ENCODE results near the gene LRCH4.

DNA sequence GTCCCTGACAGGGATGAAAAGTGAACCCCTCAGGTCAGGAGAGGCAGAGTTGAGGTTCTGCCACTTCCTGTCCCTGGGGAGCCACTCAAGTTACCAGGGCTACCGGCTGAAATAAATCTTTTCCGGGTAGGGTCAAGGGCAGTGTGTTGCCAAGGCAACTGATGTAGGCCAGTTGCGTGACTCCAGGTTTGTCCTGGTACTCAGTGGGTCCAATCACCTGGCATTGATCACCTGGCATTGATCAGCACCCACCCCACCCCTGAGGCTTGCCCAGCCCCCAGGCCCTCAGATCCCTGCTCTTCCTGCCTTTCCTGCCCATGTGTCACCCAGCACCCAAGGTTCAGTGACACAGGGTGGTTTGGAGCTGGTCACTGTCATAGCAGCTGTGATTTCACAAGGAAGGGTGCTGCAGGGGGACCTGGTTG lies 18.2 kb downstream of the LRCH4 start:
- TF ChIP-seq, protein P1, sequence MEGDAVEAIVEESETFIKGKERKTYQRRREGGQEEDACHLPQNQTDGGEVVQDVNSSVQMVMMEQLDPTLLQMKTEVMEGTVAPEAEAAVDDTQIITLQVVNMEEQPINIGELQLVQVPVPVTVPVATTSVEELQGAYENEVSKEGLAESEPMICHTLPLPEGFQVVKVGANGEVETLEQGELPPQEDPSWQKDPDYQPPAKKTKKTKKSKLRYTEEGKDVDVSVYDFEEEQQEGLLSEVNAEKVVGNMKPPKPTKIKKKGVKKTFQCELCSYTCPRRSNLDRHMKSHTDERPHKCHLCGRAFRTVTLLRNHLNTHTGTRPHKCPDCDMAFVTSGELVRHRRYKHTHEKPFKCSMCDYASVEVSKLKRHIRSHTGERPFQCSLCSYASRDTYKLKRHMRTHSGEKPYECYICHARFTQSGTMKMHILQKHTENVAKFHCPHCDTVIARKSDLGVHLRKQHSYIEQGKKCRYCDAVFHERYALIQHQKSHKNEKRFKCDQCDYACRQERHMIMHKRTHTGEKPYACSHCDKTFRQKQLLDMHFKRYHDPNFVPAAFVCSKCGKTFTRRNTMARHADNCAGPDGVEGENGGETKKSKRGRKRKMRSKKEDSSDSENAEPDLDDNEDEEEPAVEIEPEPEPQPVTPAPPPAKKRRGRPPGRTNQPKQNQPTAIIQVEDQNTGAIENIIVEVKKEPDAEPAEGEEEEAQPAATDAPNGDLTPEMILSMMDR (optimal IDR thresholded peaks at IDR 0.05 in 1 of 3, IDR thresholded peaks at IDR 0.05 in 1 of 3, conservative IDR thresholded peaks at IDR 0.05 in 1 of 3; ENCODE audit: extremely low read depth in 1 of 3, insufficient read depth in 2 of 3, low read length in 3 of 3) = no peak
- no peak for TF ChIP-seq EZH2 (IDR thresholded peaks at IDR 0.05; ENCODE audit: low read length)

All from keratinocyte (primary cell).